Measurements from ENCODE around the gene FXYD7.

DNA sequence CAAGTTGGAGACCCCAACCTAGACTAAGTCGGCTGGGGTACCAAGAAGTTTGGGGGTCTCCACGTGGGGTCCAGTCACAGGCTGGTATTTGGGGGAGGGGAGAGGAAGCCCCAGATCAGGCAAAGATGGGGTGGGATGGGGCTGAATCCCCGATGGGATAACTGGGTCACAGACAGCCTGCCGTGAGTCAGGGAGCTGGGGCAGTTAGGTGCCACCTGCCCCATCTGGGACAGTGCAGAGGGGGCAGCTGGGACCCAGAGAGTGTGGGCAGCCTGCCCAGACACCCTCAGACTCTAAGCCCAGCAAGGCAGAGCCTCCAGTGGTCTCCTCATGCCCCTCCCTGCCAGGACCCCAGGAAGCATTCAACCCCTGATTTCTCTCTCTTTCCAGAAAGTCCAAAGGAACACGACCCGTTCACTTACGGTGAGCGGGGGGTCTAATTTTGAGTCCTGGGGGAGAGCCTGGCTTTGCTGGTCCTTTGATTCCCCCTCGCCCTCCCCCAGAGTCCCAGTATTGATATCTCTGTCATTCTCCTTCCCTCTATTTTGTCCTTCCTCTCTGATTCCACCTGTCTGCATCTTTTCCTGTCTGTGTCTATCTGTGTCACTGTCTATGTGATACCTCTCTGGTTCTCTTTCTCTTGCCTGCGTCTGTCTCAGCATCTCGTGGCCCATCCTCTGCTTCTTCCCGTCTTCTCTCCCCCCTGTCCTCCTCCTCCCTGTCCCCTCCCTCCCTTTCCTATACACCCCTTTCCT is 2.7 kb upstream of the FXYD7 start:
- TF ChIP-seq POLR2A (IDR thresholded peaks at IDR 0.05) (no peak), POLR2AphosphoS5 (IDR thresholded peaks at IDR 0.05; ENCODE audit: insufficient read depth in 1 of 2, low read depth in 1 of 2) (no peak)
- TF ChIP-seq, protein P1, sequence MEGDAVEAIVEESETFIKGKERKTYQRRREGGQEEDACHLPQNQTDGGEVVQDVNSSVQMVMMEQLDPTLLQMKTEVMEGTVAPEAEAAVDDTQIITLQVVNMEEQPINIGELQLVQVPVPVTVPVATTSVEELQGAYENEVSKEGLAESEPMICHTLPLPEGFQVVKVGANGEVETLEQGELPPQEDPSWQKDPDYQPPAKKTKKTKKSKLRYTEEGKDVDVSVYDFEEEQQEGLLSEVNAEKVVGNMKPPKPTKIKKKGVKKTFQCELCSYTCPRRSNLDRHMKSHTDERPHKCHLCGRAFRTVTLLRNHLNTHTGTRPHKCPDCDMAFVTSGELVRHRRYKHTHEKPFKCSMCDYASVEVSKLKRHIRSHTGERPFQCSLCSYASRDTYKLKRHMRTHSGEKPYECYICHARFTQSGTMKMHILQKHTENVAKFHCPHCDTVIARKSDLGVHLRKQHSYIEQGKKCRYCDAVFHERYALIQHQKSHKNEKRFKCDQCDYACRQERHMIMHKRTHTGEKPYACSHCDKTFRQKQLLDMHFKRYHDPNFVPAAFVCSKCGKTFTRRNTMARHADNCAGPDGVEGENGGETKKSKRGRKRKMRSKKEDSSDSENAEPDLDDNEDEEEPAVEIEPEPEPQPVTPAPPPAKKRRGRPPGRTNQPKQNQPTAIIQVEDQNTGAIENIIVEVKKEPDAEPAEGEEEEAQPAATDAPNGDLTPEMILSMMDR (IDR thresholded peaks at IDR 0.05) = no peak
